Measurements from ENCODE around the gene PCDH9.

GRCh38 chr13:66751691-66752090 is 478.4 kb downstream of the PCDH9 start:
- TF ChIP-seq REST (IDR thresholded peaks at IDR 0.05; ENCODE audit: insufficient read depth in 1 of 2, low read depth in 2 of 2, low read length in 2 of 2) (no peak), TAF1 (IDR thresholded peaks at IDR 0.05; ENCODE audit: borderline replicate concordance, insufficient read depth, low read length) (no peak), POLR2AphosphoS5 (IDR thresholded peaks at IDR 0.05; ENCODE audit: low read depth, low read length) (no peak), SIN3A (IDR thresholded peaks at IDR 0.05; ENCODE audit: borderline replicate concordance, insufficient read depth, low read length) (no peak)
